Glutamatergic neuron (in vitro differentiated cells): ENCODE data around the gene KRT38. TPM values are rescaled to one million over a fixed set of nuclear protein-coding genes. Genes with fewer than 3 reads are reported as not detected.

Experiments used
- DNase-seq: peaks from one replicate; pipeline ENCODE4 v3.0.0; 2022
- H3K27ac Mint-ChIP-seq: one replicate; pipeline ENCODE4 v1.8.0; 2020; ENCODE audit warnings: mild to moderate bottlenecking, mixed read lengths, inconsistent platforms; ENCODE audit not compliant: unreplicated experiment
- H3K27me3 Mint-ChIP-seq: one replicate; pipeline ENCODE4 v1.8.0; 2020; ENCODE audit warnings: mild to moderate bottlenecking, moderate library complexity, mixed read lengths, inconsistent platforms; ENCODE audit not compliant: unreplicated experiment
- H3K36me3 Mint-ChIP-seq: one replicate; pipeline ENCODE4 v1.8.0; 2020; ENCODE audit warnings: mild to moderate bottlenecking, mixed read lengths, inconsistent platforms; ENCODE audit not compliant: unreplicated experiment
- H3K4me1 Mint-ChIP-seq: one replicate; pipeline ENCODE4 v1.8.0; 2020; ENCODE audit warnings: mild to moderate bottlenecking, low read depth, mixed read lengths, inconsistent platforms; ENCODE audit not compliant: unreplicated experiment
- H3K4me3 Mint-ChIP-seq: one replicate; pipeline ENCODE4 v1.8.0; 2020; ENCODE audit warnings: mild to moderate bottlenecking, mixed read lengths, inconsistent platforms; ENCODE audit not compliant: unreplicated experiment
- H3K9me3 Mint-ChIP-seq: one replicate; pipeline ENCODE4 v1.8.0; 2020; ENCODE audit warnings: mild to moderate bottlenecking, moderate library complexity, mixed read lengths, inconsistent platforms; ENCODE audit not compliant: unreplicated experiment
- total RNA-seq: library from RNA; stranded (reverse); fragmentation: NEBNext Ultra II Directional; extraction: Animal tissue kit (Norgen Biotek cat#: 25700); gene quantifications from one replicate; pipeline ENCODE4 v1.2.1, GENCODE V29; 2021; ENCODE audit not compliant: unreplicated experiment
- TF ChIP-seq, protein P1 (sequence below): fragments of 200-600 bp; sonication (generic); IDR thresholded peaks from one replicate; pipeline ENCODE4 v1.5.0; 2021; ENCODE audit not compliant: partially characterized antibody, unreplicated experiment

KRT38 gene
- total RNA-seq, 1 donor from 2014 or later: not detected

DNA sequence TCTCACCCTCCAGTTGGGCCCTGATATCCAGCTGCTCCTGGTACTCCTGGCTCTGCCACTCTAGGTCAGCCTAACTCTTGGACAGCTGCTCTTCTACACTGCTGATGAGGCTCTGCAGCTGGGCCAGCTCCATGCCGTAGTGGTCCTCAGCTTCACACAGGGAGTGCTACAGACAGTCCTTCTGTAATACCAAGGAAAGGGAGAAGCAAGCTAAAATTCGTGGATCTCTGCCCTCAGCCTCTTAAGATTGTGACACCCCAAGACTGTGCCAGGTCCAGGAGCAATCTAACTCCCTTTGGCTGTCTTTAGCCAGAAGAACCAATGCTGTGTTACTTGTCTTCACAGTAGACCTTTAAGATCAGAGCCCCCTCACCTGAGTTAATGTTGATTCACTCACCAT is 7.7 kb upstream of the KRT38 start:
- peaks cover under 1% of the 10 kb centered on the region for H3K27me3 Mint-ChIP-seq
- DNase-seq: no peak
- H3K27ac Mint-ChIP-seq: no peak overlapping the region
- TF ChIP-seq, protein P1, sequence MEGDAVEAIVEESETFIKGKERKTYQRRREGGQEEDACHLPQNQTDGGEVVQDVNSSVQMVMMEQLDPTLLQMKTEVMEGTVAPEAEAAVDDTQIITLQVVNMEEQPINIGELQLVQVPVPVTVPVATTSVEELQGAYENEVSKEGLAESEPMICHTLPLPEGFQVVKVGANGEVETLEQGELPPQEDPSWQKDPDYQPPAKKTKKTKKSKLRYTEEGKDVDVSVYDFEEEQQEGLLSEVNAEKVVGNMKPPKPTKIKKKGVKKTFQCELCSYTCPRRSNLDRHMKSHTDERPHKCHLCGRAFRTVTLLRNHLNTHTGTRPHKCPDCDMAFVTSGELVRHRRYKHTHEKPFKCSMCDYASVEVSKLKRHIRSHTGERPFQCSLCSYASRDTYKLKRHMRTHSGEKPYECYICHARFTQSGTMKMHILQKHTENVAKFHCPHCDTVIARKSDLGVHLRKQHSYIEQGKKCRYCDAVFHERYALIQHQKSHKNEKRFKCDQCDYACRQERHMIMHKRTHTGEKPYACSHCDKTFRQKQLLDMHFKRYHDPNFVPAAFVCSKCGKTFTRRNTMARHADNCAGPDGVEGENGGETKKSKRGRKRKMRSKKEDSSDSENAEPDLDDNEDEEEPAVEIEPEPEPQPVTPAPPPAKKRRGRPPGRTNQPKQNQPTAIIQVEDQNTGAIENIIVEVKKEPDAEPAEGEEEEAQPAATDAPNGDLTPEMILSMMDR: no peak
- no peaks in the 10 kb centered on the region for H3K36me3 Mint-ChIP-seq
- H3K9me3 Mint-ChIP-seq: no peaks in the 10 kb centered on the region
- no peaks in the 10 kb centered on the region for H3K4me1 Mint-ChIP-seq
- no peak overlapping the region for H3K4me3 Mint-ChIP-seq

DNA sequence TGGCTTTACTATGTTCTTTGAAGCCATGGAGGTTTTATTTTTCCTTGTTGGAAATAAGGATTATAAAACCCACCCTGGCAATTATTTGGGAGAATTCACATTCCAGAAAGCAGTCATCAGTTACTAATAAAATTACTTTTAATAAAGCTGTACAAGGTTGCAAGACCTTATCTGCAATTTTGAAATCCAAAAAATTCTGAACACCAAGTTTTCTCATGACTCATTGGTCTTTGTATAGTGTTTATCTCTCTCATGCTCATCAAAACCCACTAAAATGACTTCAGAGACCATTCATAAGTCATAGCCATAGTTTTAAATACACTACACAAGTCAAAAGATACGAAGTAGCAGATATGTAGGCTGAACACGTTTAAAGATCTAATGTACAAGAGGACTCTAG is 6.0 kb upstream of the KRT38 start:
- H3K4me3 Mint-ChIP-seq: no peak overlapping the region
- DNase-seq: no peak
- H3K4me1 Mint-ChIP-seq: no peaks in the 10 kb centered on the region
- TF ChIP-seq, protein P1: no peak
- no peaks in the 10 kb centered on the region for H3K36me3 Mint-ChIP-seq
- H3K27ac Mint-ChIP-seq: no peak overlapping the region
- H3K9me3 Mint-ChIP-seq: no peaks in the 10 kb centered on the region
- H3K27me3 Mint-ChIP-seq: no peaks in the 10 kb centered on the region

DNA sequence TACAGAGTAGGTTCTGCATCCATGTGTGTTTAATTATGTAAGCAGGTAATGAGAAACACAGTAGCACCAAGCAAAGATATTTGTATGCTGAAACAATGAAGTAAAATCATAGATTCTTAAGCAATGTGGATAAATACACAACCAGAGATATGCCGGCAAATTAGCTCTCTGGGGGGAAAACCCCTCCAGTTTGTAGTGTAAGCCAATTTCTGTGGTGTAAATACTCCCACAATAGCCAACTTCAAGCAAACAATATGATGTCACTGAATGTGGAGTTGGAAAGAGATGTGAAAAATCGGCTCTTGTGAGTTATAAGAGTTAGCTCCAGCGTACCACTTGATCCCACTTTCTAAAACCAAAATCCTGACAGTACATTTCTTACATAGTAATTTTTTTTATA is 3.9 kb upstream of the KRT38 start:
- H3K4me1 Mint-ChIP-seq: no peaks in the 10 kb centered on the region
- H3K9me3 Mint-ChIP-seq: no peaks in the 10 kb centered on the region
- no peak overlapping the region for H3K4me3 Mint-ChIP-seq
- H3K36me3 Mint-ChIP-seq: no peaks in the 10 kb centered on the region
- no peak for DNase-seq
- H3K27me3 Mint-ChIP-seq: no peaks in the 10 kb centered on the region
- no peak overlapping the region for H3K27ac Mint-ChIP-seq
- TF ChIP-seq, protein P1: no peak

DNA sequence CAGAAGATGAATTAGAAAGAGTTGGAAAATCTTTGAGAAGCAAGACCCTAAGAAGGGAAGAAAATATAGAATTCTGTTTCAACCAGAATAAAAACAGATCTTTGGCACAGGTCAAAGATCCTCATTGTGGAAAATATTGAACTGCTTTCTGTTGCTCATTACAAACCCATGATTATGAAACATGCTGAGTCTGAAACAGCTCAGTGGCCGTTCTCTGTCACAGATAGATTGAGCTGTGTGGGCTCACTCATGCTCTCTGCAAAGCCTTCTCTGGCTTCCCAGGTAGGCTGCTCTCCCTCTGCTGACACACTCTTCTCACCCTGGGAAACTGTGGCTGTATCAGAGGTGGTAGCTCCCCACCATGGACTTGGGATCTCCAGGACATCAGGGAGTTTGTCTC is 3.4 kb upstream of the KRT38 start:
- no peak overlapping the region for H3K4me3 Mint-ChIP-seq
- no peaks in the 10 kb centered on the region for H3K9me3 Mint-ChIP-seq
- H3K27ac Mint-ChIP-seq: no peak overlapping the region
- TF ChIP-seq, protein P1: no peak
- H3K36me3 Mint-ChIP-seq: no peaks in the 10 kb centered on the region
- no peaks in the 10 kb centered on the region for H3K27me3 Mint-ChIP-seq
- H3K4me1 Mint-ChIP-seq: no peaks in the 10 kb centered on the region
- no peak for DNase-seq

DNA sequence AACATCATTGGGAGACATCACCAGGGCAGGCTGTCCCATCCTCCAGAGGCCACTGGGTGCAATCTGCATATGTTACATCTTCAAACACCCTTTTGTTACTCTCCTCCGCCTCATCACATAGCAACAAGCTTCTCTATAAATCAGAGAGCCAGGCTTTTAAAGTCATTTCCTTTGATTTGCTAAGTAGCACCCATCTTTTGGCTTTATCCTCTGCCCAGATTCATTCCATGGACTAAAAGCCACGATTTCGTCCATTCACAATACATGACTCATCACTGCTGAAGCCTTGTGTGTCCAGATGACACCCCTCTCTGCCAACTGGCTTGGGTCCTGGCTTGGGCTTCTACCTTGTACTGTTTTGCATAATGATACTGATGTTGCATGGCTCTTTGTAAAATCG is 2.0 kb upstream of the KRT38 start:
- H3K9me3 Mint-ChIP-seq: no peaks in the 10 kb centered on the region
- DNase-seq: no peak
- TF ChIP-seq, protein P1: no peak
- H3K27ac Mint-ChIP-seq: no peak overlapping the region
- no peaks in the 10 kb centered on the region for H3K4me1 Mint-ChIP-seq
- no peaks in the 10 kb centered on the region for H3K27me3 Mint-ChIP-seq
- H3K4me3 Mint-ChIP-seq: no peak overlapping the region
- H3K36me3 Mint-ChIP-seq: no peaks in the 10 kb centered on the region
